ENCODE data around the gene FN3KRP.
"Not testable (repeated sequence)": the region's sequence is repeated elsewhere in the genome, so short reads cannot be mapped to it uniquely, and the experiment has no call there.

FN3KRP gene

GRCh38 chr17:82745524-82745923 lies 29.0 kb downstream of the FN3KRP start:
- no peak for DNase-seq

DNA sequence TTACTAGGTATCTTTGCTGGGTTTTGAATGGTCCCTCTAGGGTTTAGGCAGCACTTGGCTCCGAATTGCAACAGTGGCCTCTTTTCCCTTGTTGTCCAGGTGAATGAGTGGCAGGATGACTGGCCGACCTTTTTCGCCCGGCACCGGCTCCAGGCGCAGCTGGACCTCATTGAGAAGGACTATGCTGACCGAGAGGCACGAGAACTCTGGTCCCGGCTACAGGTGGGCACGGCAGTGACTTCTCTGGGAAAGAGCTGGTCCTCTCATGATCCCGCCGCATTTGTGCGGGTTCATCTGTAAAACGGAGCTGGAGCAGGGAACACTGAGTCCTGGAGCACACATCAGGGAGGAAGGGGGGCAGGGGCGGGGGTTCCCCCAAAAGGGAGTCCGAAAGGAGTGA lies 32.2 kb downstream of the FN3KRP start:
- no peak for DNase-seq

DNA sequence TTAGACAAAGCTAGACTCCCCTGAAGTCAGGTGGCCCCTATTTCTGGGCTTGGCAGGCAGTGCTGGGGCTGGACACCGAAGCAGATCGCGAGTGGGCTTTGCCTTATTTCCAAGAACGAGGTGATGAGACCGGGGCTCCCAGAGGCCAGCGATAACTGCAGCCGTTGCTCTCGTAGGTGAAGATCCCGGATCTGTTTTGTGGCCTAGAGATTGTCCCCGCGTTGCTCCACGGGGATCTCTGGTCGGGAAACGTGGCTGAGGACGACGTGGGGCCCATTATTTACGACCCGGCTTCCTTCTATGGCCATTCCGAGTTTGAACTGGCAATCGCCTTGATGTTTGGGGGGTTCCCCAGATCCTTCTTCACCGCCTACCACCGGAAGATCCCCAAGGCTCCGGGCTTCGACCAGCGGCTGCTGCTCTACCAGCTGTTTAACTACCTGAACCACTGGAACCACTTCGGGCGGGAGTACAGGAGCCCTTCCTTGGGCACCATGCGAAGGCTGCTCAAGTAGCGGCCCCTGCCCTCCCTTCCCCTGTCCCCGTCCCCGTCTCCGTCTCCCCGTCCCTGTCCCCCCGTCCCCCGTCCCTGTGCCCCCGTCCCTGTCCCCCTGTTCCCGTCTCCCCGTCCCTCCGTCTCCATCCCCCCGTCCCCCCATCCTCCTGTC lies 33.9 kb downstream of the FN3KRP start:
- peak; percentile 37 for DNase-seq

GRCh38 chr17:82751171-82751570 lies 34.7 kb downstream of the FN3KRP start:
- DNase-seq, result peak; percentile 83

GRCh38 chr17:82751571-82752370 lies 35.3 kb downstream of the FN3KRP start, which contains the start of gene TBCD:
TSS of gene TBCD (plus strand) at chr17:82752065. CDS start at chr17:82752194, 129 bp downstream.
- DNase-seq, result peak; percentile 99

DNA sequence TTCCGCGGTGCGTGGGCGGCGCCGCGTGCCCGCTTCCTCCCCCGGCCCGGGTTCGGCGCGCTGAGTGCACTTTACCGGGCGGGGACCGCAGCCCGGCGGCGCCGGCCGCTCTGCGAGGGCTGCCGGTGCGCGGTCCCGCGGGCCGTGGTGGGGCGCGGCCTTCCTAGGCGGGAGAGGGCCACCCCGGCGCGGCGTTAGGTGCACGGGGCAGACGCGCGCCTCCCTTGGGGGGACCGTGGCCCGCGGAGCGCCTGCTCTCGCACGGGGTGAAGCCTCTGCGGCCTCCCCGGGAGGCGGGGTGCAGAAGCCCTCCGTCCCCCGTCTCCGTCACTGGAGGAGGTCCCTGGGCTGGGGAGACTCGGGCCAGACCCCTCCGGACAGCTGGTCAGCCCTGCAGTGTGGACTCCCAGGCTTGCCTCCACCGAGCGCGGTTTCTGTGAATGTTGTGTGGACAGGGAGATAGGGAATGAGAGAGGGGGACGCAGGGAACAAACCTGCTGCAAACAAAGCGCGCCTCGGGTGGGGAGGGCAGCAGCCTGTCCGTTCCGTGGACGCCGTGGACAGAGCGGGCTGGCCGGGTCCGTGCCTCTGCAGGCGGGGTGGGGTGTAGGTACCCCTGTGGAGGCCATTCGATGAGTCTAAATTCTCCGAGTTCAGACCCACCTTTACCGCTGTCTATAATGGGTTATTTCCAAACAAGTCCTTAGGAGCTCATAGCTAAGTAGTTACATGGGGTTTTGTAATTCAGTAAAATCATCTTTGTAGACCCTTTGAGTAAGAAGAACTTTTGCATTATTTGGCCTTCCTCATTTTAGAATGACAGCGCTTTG lies 36.1 kb downstream of the FN3KRP start:
- DNase-seq, result peak; percentile 57

DNA sequence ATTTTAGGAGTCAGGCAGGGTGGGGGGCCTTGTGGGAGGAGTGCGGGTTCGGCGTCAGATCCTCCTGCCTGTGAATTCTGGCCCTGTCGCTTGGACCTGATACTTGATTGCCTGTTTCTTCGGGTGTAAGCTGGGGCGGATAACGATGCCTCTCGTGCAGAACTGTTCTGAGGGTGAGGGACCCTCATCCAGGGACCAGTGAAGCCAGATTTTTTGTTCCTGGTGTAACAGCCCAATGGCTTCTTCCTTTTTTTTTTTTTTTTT lies 36.6 kb downstream of the FN3KRP start:
- no peak for DNase-seq

GRCh38 chr17:82754297-82755208 lies 38.0 kb downstream of the FN3KRP start:
- peak; percentile 22 for DNase-seq

- no peak for DNase-seq
Observed at GRCh38 chr17:82756166-82756565, 39.7 kb downstream of the FN3KRP start.

- DNase-seq, result no peak
Observed at GRCh38 chr17:82765371-82765770, 48.9 kb downstream of the FN3KRP start.

GRCh38 chr17:82767041-82767754 lies 50.7 kb downstream of the FN3KRP start:
- DNase-seq, result peak; percentile 29

DNA sequence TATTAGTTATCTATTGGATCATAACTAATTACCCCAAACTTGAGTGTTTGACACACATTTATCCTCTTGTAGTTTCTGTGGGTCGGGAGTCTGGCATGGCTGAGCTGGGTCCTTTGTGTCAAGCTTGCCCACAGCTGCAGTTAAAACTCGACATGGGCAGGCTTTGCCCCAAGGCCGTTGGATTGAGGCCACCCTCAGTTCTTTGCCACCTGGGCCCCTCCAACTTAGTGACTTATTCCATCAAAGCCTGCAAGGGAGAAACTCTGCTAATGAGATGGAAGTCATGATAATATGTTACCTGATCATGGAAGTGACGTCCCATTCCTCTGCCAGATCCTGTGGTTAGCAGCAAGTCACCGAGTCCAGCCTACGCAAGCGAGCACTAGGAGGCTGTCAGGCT lies 52.5 kb downstream of the FN3KRP start:
- DNase-seq, result no peak

GRCh38 chr17:82772026-82772425 lies 55.5 kb downstream of the FN3KRP start:
- DNase-seq, result no peak

DNA sequence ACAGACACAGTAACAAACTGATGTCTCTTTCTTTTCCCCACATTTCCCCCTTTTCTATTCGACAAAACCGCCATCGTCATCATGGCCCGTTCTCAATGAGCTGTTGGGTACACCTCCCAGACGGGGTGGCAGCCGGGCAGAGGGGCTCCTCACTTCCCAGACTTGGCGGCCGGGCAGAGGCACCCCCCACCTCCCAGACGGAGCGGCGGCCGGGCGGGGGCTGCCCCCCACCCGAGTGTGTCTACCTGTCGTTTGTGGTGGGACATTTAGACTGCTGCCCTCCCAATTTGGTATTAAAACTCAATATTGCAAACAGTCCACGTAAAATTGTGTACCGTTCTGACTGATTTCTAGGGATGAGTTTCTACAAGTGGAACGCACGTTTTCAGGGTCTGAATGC lies 58.0 kb downstream of the FN3KRP start:
- DNase-seq, result not testable (repeated sequence)

DNA sequence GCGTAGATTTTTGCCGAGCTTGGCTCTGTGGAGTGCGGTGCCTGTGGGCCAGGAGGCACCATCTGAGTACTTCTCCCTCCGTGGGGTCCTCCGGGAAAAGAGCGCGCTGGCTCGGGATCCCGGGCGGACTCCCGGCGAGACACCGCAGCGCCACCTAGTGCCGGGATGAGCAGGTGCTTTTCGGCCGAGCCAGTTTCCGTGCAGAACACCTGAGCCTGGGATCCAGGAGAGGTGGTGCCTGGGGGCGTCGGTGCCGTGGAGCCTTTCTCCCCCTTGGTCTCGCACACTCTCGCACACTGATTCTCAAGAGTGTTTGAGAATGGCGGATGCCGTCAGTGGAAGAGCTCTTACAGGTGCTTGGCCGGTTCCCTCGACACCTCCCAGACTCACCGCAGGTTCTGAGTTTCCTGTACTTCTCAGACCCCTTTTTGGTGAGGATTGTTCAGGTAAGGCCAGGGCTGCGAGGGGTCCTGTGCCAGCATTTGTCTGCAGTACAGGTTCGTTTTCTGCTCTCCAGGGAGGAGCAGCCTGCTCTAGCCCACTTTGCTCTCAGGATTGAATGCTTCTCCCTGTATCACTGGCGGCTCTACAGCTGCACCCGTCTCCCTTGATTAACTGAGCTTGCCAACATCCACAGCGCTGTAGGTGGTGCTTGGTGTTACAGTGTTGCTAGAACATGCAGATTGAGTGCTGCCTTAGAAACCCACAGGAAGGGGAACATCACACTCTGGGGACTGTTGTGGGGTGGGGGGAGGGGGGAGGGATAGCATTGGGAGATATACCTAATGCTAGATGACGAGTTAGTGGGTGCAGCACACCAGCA lies 58.7 kb downstream of the FN3KRP start:
- DNase-seq, result peak; percentile 75

DNA sequence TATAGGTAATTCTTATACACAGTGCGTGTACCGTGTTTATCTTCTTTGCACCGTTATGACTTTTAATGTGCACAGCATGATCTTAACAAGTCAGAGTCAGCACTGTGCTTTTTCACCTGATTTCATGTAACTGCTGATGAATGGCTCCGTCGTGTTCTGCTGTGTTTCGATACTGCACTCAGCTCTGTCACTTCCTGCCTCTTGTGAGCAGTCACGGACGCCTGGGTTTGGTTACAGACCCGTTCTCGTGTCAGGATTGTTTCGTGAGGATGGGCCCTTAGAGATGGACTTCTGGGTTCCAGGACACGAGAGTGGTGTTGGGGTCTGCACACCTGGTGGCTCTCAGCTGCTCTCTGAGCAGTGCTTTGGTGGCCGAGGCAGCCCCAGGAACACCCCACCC lies 59.9 kb downstream of the FN3KRP start:
- DNase-seq, result no peak
